H1 (cell line): ENCODE data around the gene CPNE5. TPM values are rescaled to one million over a fixed set of nuclear protein-coding genes. Genes with fewer than 3 reads are reported as not detected.

ENCODE experiments used
- CTCF ChIA-PET: fragments of 300-600 bp; sonication (Branson Sonifier 250); formaldehyde crosslinking; loops from one replicate; lab custom pipeline; 2021; ENCODE audit not compliant: partially characterized antibody; lab: Charles Lee
- POLR2A ChIA-PET: fragments of 300-600 bp; sonication (Branson Sonifier 250); formaldehyde crosslinking; loops from one replicate; lab custom pipeline; 2021; ENCODE audit warnings: inconsistent platforms; ENCODE audit not compliant: partially characterized antibody; lab: Charles Lee
- DNase-seq, 2 experiments: peaks; one replicate each; pipeline versions ENCODE4 v3.0.0 to v3.0.0-alpha.2; 2010 to 2022; ENCODE audit warnings: low spot score in 2 of 2, low read depth in 1 of 2, mixed read lengths in 1 of 2
- FAIRE-seq: peaks from 2 replicates; lab custom pipeline; 2011; peaks lifted over from hg19 to GRCh38; lab: Jason Lieb, UNC
- H2AFZ ChIP-seq: 2 replicates; pipeline ENCODE4 v1.8.1; 2012; ENCODE audit warnings: low read length, inconsistent platforms
- H2AK5ac ChIP-seq: 2 replicates; pipeline ENCODE4 v1.6.1; 2013; ENCODE audit warnings: low read depth, low read length
- H2BK120ac ChIP-seq: replicated peaks from 2 replicates; pipeline ENCODE3; 2013; ENCODE audit warnings: low read depth, low read length, inconsistent platforms
- H2BK12ac ChIP-seq: 2 replicates; pipeline ENCODE4 v1.6.1; 2013; ENCODE audit warnings: low read depth, low read length
- H2BK15ac ChIP-seq: 2 replicates; pipeline ENCODE4 v1.6.1; 2013; ENCODE audit warnings: low read length
- H2BK20ac ChIP-seq: 2 replicates; pipeline ENCODE4 v1.6.1; 2013; ENCODE audit warnings: low read length
- H2BK5ac ChIP-seq: 2 replicates; pipeline ENCODE4 v1.6.1; 2013; ENCODE audit warnings: low read depth, low read length
- H3K14ac ChIP-seq: 2 replicates; pipeline ENCODE4 v1.6.1; 2013; ENCODE audit warnings: inconsistent platforms; ENCODE audit not compliant: insufficient read length
- H3K18ac ChIP-seq: 2 replicates; pipeline ENCODE4 v1.6.1; 2013; ENCODE audit warnings: low read length; ENCODE audit errors: extremely low read depth
- H3K23ac ChIP-seq: 2 replicates; pipeline ENCODE4 v1.6.1; 2013; ENCODE audit warnings: inconsistent platforms; ENCODE audit not compliant: insufficient read length
- H3K23me2 ChIP-seq: 2 replicates; pipeline ENCODE4 v1.6.1; 2013; ENCODE audit warnings: low read depth, low read length
- H3K27ac ChIP-seq: 2 replicates; pipeline ENCODE4 v1.6.1; 2011; ENCODE audit warnings: low read depth, low read length, inconsistent platforms
- H3K27me3 ChIP-seq, 4 experiments: replicated peaks in 1 of 4; 1 replicate in 1 of 4; 2 replicates in 3 of 4; pipeline versions ENCODE4 v1.6.1 to v1.8.1; 2011 to 2013; ENCODE audit warnings: low read length in 3 of 4, mild to moderate bottlenecking in 3 of 4, inconsistent platforms in 2 of 4, mixed read lengths in 2 of 4, moderate library complexity in 1 of 4; ENCODE audit not compliant: control insufficient read depth in 3 of 4, insufficient read depth in 3 of 4; ENCODE audit errors: extremely low read depth in 1 of 4
- H3K36me3 ChIP-seq, 4 experiments: 2 replicates each; pipeline versions ENCODE4 v1.6.1 to v1.8.1; 2011 to 2013; ENCODE audit warnings: mild to moderate bottlenecking in 4 of 4, low read length in 3 of 4, moderate library complexity in 2 of 4, control low read depth in 1 of 4, inconsistent platforms in 1 of 4; ENCODE audit not compliant: insufficient read depth in 4 of 4, control insufficient read depth in 2 of 4
- H3K4ac ChIP-seq: replicated peaks from 2 replicates; pipeline ENCODE3; 2013; ENCODE audit warnings: low read length, low read depth, mixed read lengths, inconsistent platforms; ENCODE audit not compliant: insufficient read length
- H3K4me1 ChIP-seq, 4 experiments: replicated peaks in 1 of 4; 1 replicate in 1 of 4; 2 replicates in 3 of 4; pipeline versions ENCODE4 v1.6.1 to v1.8.1; 2011 to 2013; ENCODE audit warnings: low read length in 3 of 4, inconsistent platforms in 2 of 4, mixed read lengths in 1 of 4; ENCODE audit not compliant: insufficient read depth in 4 of 4, control insufficient read depth in 3 of 4
- H3K4me2 ChIP-seq, 2 experiments: 2 replicates each; pipeline versions ENCODE4 v1.6.1 to v1.8.1; 2011 to 2013; ENCODE audit warnings: low read depth in 2 of 2, low read length in 2 of 2, control low read depth in 1 of 2, inconsistent platforms in 1 of 2, mild to moderate bottlenecking in 1 of 2; ENCODE audit not compliant: insufficient read depth in 1 of 2
- H3K4me3 ChIP-seq, 4 experiments: fragments of 200-600, 300-600 bp in 1 of 4; sonication (generic), shearing (Covaris generic), sonication (Bioruptor Twin) in 1 of 4; 2 replicates each; pipeline versions ENCODE4 v1.5.1 to v1.8.1; 2011 to 2016; ENCODE audit warnings: low read length in 4 of 4, low read depth in 3 of 4, control low read depth in 2 of 4, inconsistent platforms in 2 of 4, mild to moderate bottlenecking in 2 of 4, mixed read lengths in 1 of 4, moderate library complexity in 1 of 4; ENCODE audit not compliant: insufficient read depth in 2 of 4; ENCODE audit errors: extremely low read depth in 1 of 4
- H3K56ac ChIP-seq: replicated peaks from 2 replicates; pipeline ENCODE3; 2013; ENCODE audit warnings: low read depth, mild to moderate bottlenecking, mixed read lengths, low read length, inconsistent platforms; ENCODE audit not compliant: insufficient read length
- H3K79me1 ChIP-seq: 2 replicates; pipeline ENCODE4 v1.6.1; 2013; ENCODE audit warnings: low read depth, low read length, control low read depth
- H3K79me2 ChIP-seq, 2 experiments: 2 replicates each; pipeline versions ENCODE4 v1.6.1 to v1.8.1; 2012 to 2013; ENCODE audit warnings: low read length in 2 of 2, mild to moderate bottlenecking in 2 of 2, inconsistent platforms in 1 of 2; ENCODE audit not compliant: insufficient read depth in 2 of 2, control insufficient read depth in 1 of 2
- H3K9ac ChIP-seq, 4 experiments: replicated peaks in 1 of 4; 1 replicate in 1 of 4; 2 replicates in 3 of 4; pipeline versions ENCODE4 v1.6.1 to v1.8.1; 2011 to 2013; ENCODE audit warnings: low read depth in 3 of 4, low read length in 3 of 4, control low read depth in 2 of 4, mild to moderate bottlenecking in 2 of 4, moderate library complexity in 2 of 4, inconsistent platforms in 1 of 4; ENCODE audit errors: extremely low read depth in 1 of 4
- H3K9me3 ChIP-seq, 2 experiments: 2 replicates each; pipeline versions ENCODE4 v1.6.1 to v1.8.1; 2012 to 2013; ENCODE audit warnings: mild to moderate bottlenecking in 2 of 2, moderate library complexity in 2 of 2, control low read depth in 1 of 2, inconsistent platforms in 1 of 2, low read depth in 1 of 2, low read length in 1 of 2, mixed read lengths in 1 of 2; ENCODE audit not compliant: insufficient read depth in 2 of 2
- H4K20me1 ChIP-seq, 2 experiments: replicated peaks in 1 of 2; 2 replicates each; pipeline versions ENCODE3 to v1.8.1; 2011 to 2013; ENCODE audit warnings: inconsistent platforms in 2 of 2, low read length in 2 of 2, mild to moderate bottlenecking in 1 of 2; ENCODE audit not compliant: insufficient read depth in 2 of 2, control insufficient read depth in 1 of 2
- H4K5ac ChIP-seq: 2 replicates; pipeline ENCODE4 v1.6.1; 2013; ENCODE audit warnings: low read length, low read depth, mixed read lengths, inconsistent platforms; ENCODE audit not compliant: insufficient read length
- H4K8ac ChIP-seq: 2 replicates; pipeline ENCODE4 v1.8.0; 2013; ENCODE audit warnings: mild to moderate bottlenecking, moderate library complexity, low read length, inconsistent platforms; ENCODE audit not compliant: insufficient read depth; ENCODE audit errors: extremely low read depth
- H4K91ac ChIP-seq: replicated peaks from 2 replicates; pipeline ENCODE3; 2013; ENCODE audit warnings: low read length, mixed read lengths, inconsistent platforms; ENCODE audit not compliant: insufficient read length
- CEBPB ChIP-seq: IDR thresholded peaks from 2 replicates; pipeline ENCODE4 v1.6.1; 2012; ENCODE audit warnings: low read depth, low read length
- FOSL1 ChIP-seq: IDR thresholded peaks from 2 replicates; pipeline ENCODE4 v1.6.1; 2011; ENCODE audit warnings: mild to moderate bottlenecking, low read depth, low read length, moderate library complexity; ENCODE audit not compliant: insufficient read depth
- RFX5 ChIP-seq: IDR thresholded peaks from 2 replicates; pipeline ENCODE4 v1.6.1; 2011; ENCODE audit warnings: low read depth, low read length, improper control_type of control experiment, borderline replicate concordance
- SAP30 ChIP-seq: fragments of 300-600 bp; sonication (generic); IDR thresholded peaks from 2 replicates; pipeline ENCODE4 v1.7.1; 2012; ENCODE audit warnings: low read length, moderate library complexity, mild to moderate bottlenecking, inconsistent platforms; ENCODE audit not compliant: insufficient read depth, insufficient replicate concordance
- SIRT6 ChIP-seq: IDR thresholded peaks from one replicate; pipeline ENCODE4 v1.7.1; 2012; ENCODE audit warnings: low read length, inconsistent platforms
- SP4 ChIP-seq: IDR thresholded peaks from 2 replicates; pipeline ENCODE4 v1.6.1; 2012; ENCODE audit warnings: low read length, inconsistent platforms
- TCF12 ChIP-seq: IDR thresholded peaks from 2 replicates; pipeline ENCODE4 v1.6.1; 2011; ENCODE audit warnings: low read depth, mild to moderate bottlenecking, low read length
- WGBS, 2 experiments: shearing (Covaris generic) in 1 of 2; methylation state at CpG; one replicate each; pipeline versions ENCODE4 v1.1.6 to v1.1.7; 2013 to 2015; ENCODE audit warnings: low lambda C conversion rate in 2 of 2, mixed read lengths in 2 of 2, inconsistent platforms in 1 of 2, low coverage in 1 of 2, missing lambda C conversion rate in 1 of 2; ENCODE audit not compliant: insufficient replicate concordance in 2 of 2, insufficient coverage in 1 of 2, insufficient read length in 1 of 2; ENCODE audit errors: extremely low coverage in 1 of 2, missing lambda C conversion rate in 1 of 2; 5-methylcytosine and 5-hydroxymethylcytosine counted together
- polyA plus RNA-seq, 7 experiments: library from polyadenylated mRNA; depleted of rRNA in 3 of 7; stranded (reverse) in 5 of 7; unstranded in 2 of 7; fragments of >200 nt in 5 of 7; fragments of 200-250 nt in 2 of 7; gene quantifications; 1 replicate in 5 of 7; 2 replicates in 1 of 7; 4 replicates in 1 of 7; pipeline versions ENCODE4 v1.2.1 to v1.2.3, GENCODE V29; 2011 to 2013; ENCODE audit warnings: missing spikeins in 2 of 7, mixed read lengths in 2 of 7
- total RNA-seq: library from RNA; stranded (reverse); fragmentation: NEBNext Ultra II Directional; extraction: Animal tissue kit (Norgen Biotek cat#: 25700); gene quantifications from 2 replicates; pipeline ENCODE4 v1.2.1, GENCODE V29; 2021
- TF ChIP-seq, protein P1 (sequence below): IDR thresholded peaks from 2 replicates; pipeline ENCODE4 v1.6.1; 2012; ENCODE audit warnings: low read length, inconsistent platforms

Gene CPNE5
- total and polyA plus RNA-seq, 2 of the 8 experiments (the other 6 are each of a cell fraction or from before 2014, with no cell fraction given) = 0.88 to 1.8 TPM

DNA sequence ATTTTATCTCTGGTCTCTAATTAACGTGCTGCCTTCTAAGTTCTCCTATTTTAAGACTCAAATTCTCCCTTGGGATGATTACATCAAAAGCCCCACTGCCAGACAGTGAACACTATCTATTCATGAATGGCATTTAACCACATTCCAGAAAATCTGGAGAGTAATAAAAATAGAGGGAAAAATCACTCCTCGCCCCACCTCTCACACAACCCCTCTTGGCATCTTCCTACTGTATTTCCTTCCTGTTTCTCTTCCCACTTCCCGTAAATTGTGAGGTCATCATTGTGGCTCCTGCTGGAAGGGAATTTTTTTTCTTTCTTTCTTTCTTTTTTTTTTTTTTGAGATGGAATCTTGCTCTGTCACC lies 110.1 kb downstream of the CPNE5 start:
- WGBS, 2 experiments = 86% methylated on average over 2 of the region's 3 CpGs; no CpG with 5 or more reads in 1 of the 2 experiments
- Histone ChIP-seq H2BK15ac (no peak overlapping the region), H2BK20ac (no peak overlapping the region), H3K79me2 (no peaks in the 10 kb centered on the region), H3K23me2 (no peaks in the 10 kb centered on the region; the same call in 1 of the 2 replicates), H3K18ac (no peak overlapping the region), H3K27ac (no peak overlapping the region), H4K8ac (no peak overlapping the region), H2AK5ac (no peak overlapping the region), H3K36me3 (no peaks in the 10 kb centered on the region), H3K9ac (no peak overlapping the region), H3K9me3 (no peaks in the 10 kb centered on the region), H2BK120ac (no peak overlapping the region), H3K23ac (no peak overlapping the region), H4K5ac (no peak overlapping the region), H3K4me2 (no peak overlapping the region), H3K4me1 (peaks cover 0 to 7% (median 4%) of the 10 kb centered on the region in 4 experiments; a peak in 3 of 7 replicates), H3K79me1 (no peaks in the 10 kb centered on the region), H2BK12ac (no peak overlapping the region), H3K4me3 (no peak overlapping the region), H2AFZ (no peak overlapping the region), H2BK5ac (no peak overlapping the region), H3K56ac (no peak overlapping the region), H3K4ac (no peak overlapping the region), H3K27me3 (no peaks in the 10 kb centered on the region), H3K14ac (no peak overlapping the region), H4K91ac (no peak overlapping the region), H4K20me1 (no peaks in the 10 kb centered on the region)
- FAIRE-seq = no peak
- no peak for DNase-seq
- TF ChIP-seq SP4 (no peak), RFX5 (no peak), SAP30 (no peak), SIRT6 (no peak), TCF12 (no peak), FOSL1 (no peak), CEBPB (no peak)
- TF ChIP-seq, protein P1, sequence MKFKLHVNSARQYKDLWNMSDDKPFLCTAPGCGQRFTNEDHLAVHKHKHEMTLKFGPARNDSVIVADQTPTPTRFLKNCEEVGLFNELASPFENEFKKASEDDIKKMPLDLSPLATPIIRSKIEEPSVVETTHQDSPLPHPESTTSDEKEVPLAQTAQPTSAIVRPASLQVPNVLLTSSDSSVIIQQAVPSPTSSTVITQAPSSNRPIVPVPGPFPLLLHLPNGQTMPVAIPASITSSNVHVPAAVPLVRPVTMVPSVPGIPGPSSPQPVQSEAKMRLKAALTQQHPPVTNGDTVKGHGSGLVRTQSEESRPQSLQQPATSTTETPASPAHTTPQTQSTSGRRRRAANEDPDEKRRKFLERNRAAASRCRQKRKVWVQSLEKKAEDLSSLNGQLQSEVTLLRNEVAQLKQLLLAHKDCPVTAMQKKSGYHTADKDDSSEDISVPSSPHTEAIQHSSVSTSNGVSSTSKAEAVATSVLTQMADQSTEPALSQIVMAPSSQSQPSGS = no peak
- POLR2A ChIA-PET = no interaction called here
- CTCF ChIA-PET = no interaction called here
